Measurements from ENCODE around the gene TFDP2.
A peak's percentile ranks its signal among the peaks of the same experiment; 100 is the strongest.
"Not testable (repeated sequence)": the region's sequence is repeated elsewhere in the genome, so short reads cannot be mapped to it uniquely, and the experiment has no call there.

TFDP2 gene
- 13.0 to 41.0 reads per million in 2 experiments for total RNA-seq

GRCh38 chr3:142148792-142149672, at the start of gene TFDP2:
TSS of gene TFDP2 (minus strand) at chr3:142149544. CDS start at chr3:142101749, 47,795 bp downstream.
- peak; percentile 78 for DNase-seq (ENCODE audit: low read depth)

GRCh38 chr3:142188846-142189245, 39.5 kb upstream of the TFDP2 start:
- DNase-seq (ENCODE audit: low read depth), result no peak

- DNase-seq (ENCODE audit: low read depth), result no peak
These were observed 31.5 kb upstream of the TFDP2 start for GRCh38 chr3:142180761-142181362.

- no peak for DNase-seq (ENCODE audit: low read depth)
These were observed 26.1 kb upstream of the TFDP2 start for GRCh38 chr3:142175478-142175877.

GRCh38 chr3:142174559-142174958, 25.2 kb upstream of the TFDP2 start:
- no peak for DNase-seq (ENCODE audit: low read depth)

- DNase-seq (ENCODE audit: low read depth), result no peak
These were observed 19.2 kb upstream of the TFDP2 start for GRCh38 chr3:142168514-142168913.

- no peak for DNase-seq (ENCODE audit: low read depth)
These were observed 15.8 kb upstream of the TFDP2 start for GRCh38 chr3:142165194-142165593.

GRCh38 chr3:142159083-142159740, 9.9 kb upstream of the TFDP2 start:
- DNase-seq (ENCODE audit: low read depth), result no peak

- DNase-seq (ENCODE audit: low read depth), result no peak
These were observed 4.8 kb upstream of the TFDP2 start for GRCh38 chr3:142154186-142154585.

- DNase-seq (ENCODE audit: low read depth), result no peak
These were observed 3.0 kb upstream of the TFDP2 start for GRCh38 chr3:142152384-142152783.

- DNase-seq (ENCODE audit: low read depth), result no peak
These were observed 2.5 kb upstream of the TFDP2 start for GRCh38 chr3:142151828-142152227.

- no peak for DNase-seq (ENCODE audit: low read depth)
These were observed 1.9 kb upstream of the TFDP2 start for GRCh38 chr3:142151240-142151639.

GRCh38 chr3:142150271-142150670, 927 bp upstream of the TFDP2 start:
- no peak for DNase-seq (ENCODE audit: low read depth)

GRCh38 chr3:142149673-142149992, 289 bp upstream of the TFDP2 start:
- DNase-seq (ENCODE audit: low read depth), result no peak

GRCh38 chr3:142148044-142148791, 1.1 kb downstream of the TFDP2 start:
- no peak for DNase-seq (ENCODE audit: low read depth)

GRCh38 chr3:142144587-142144986, 4.8 kb downstream of the TFDP2 start:
- not testable (repeated sequence) for DNase-seq (ENCODE audit: low read depth)

GRCh38 chr3:142140608-142141285, 8.6 kb downstream of the TFDP2 start:
- DNase-seq (ENCODE audit: low read depth), result not testable (repeated sequence)

GRCh38 chr3:142137089-142137488, 12.3 kb downstream of the TFDP2 start:
- DNase-seq (ENCODE audit: low read depth), result not testable (repeated sequence)

GRCh38 chr3:142134799-142135325, 14.5 kb downstream of the TFDP2 start:
- no peak for DNase-seq (ENCODE audit: low read depth)

- no peak for DNase-seq (ENCODE audit: low read depth)
These were observed 19.7 kb downstream of the TFDP2 start for GRCh38 chr3:142129516-142130171.

Measured in T follicular helper cell (primary cell).